NCI-H2227 treated with DMSO at 0.1 percent for 48 hours (cell line): ENCODE results near the gene RNF223.

Experiments
- DNase-seq: peaks from one replicate; lab custom pipeline; 2025; lab: John Stamatoyannopoulos, UW

RNF223 gene

DNA sequence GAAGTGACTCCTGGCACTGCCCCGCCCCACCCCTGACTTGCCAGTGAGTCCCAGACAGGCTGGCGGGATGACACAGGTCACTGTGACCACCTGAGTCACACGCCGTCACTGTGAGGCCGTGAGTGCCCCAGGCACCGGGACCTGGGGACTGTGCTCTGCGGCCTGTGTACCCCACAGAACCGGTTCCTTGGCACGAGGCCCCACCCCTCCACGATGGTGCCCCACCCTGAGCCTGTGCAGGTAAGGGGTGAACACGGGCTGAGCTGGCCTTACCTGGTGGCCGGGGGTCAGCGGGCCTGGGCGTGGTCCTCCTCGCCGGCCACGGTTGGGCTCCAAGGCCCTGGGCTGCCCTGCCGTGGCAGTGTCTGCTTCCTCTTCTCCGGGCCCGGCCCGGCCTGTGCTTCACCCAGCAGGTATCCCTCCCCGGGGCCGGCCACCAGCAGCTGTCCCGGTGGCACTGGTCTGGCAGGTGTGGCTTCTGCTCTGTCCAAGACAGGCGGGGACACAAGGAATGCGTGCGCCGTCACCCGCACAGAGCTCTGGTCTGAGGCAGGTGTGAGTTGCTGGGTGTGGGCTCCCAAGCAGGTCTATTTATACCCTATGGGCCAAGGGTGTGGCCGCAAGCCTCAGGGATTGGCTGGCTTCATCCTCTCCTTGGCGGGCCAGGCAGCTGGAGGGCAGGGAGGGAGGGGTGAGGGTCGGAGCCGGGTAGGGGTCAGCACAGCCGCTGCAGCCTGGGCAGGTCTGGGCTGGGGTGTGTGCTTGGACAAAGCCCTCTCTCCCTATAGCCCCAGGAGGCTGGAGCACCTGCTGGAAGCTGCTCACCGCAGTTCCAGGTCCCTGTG is at the start of gene RNF223:
TSS of gene RNF223 (minus strand) at position 564 of the 845 bp plus-strand sequence. CDS start 1,740 bp downstream, outside the sequence.
- no peak for DNase-seq

DNA sequence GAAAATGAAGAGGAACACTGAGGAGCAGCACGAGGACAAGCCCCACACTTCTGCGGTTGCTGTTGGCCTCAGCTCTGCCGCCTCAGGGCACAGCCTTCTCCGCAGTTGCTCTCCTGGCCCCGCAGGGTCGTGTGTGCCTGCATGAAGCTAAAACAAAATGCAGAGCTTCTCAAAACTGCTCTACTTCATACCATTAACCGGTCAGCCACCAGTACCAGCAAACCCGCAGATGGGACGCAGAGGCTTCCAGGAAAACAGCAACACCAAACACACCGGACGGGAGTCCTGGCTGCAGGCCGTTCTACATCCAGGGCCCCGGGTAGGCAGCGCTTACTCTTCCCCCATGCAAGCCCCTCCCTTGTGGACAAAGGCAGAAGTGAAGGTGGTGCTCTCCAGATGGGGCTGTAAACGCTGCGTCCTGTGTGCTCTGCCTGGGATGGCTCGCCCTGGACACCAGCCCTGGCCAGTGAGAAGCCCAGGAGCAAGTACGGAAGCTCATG is 48.9 kb upstream of the RNF223 start:
- no peak for DNase-seq

DNA sequence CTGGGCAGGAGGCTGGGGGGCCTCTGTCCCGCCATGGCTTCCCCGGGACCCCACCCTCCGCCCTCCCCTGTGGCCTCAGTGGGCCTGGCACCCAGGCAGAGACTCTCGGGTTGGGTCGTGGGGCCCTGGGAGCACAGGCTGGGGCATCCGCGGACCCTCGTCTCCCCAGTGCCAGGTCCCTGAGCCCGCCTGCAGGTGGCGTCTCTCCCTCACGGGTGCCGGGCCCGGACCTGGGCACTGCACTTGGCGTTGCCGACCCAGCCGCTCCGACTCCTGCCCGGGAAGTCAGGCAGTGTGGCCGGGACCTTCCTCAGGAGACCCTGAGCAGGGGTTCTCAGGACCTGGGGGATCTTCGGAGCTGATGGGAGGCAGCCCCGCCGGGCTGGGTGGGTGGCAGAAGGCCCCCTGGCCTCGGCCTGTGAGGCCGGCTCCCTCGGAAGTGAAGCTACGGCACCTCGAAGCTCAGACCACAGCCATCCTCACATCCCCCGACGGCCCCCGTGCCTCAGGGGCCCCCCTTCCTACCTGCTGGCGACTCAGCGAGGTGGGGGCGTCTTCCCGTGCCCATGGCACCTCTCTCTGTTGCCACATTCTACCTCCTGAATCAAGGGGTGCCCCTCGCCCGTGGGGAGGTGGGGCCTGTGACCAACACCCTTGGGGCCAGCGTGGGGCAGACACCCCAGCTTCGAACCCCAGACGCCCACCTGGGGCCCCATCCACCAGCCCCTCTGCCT is 48.1 kb upstream of the RNF223 start:
- no peak for DNase-seq

GRCh38 chr1:1121611-1122077 is 47.5 kb upstream of the RNF223 start:
- no peak for DNase-seq

GRCh38 chr1:1120866-1121591 is 46.9 kb upstream of the RNF223 start:
- DNase-seq: no peak

DNA sequence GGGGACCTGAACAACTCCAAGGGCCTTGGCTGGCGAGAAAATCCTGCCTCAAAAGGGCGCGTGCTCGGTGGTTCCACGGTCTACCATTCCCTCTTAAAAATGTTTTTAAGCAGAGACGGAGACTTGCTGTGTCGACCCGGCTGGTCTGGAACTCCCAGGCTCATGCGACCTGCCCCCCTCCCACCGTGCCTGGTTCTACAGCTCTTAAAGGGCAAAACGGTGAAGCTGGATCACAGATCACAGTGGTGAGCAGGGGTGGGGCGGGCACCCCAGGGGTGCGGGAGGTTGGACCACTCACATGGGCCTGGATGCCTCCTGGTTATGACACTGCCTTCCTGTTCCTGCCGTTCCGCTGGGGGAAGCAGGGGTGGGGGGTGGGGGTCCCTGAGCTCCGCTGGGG is 46.0 kb upstream of the RNF223 start:
- no peak for DNase-seq

GRCh38 chr1:1119272-1119890 is 45.3 kb upstream of the RNF223 start:
- DNase-seq: no peak

GRCh38 chr1:1118876-1119220 is 44.7 kb upstream of the RNF223 start:
- DNase-seq: no peak

- DNase-seq: no peak
Observed at GRCh38 chr1:1118011-1118875, 44.1 kb upstream of the RNF223 start.

- DNase-seq: no peak
Observed at GRCh38 chr1:1117469-1117831, 43.3 kb upstream of the RNF223 start.

DNA sequence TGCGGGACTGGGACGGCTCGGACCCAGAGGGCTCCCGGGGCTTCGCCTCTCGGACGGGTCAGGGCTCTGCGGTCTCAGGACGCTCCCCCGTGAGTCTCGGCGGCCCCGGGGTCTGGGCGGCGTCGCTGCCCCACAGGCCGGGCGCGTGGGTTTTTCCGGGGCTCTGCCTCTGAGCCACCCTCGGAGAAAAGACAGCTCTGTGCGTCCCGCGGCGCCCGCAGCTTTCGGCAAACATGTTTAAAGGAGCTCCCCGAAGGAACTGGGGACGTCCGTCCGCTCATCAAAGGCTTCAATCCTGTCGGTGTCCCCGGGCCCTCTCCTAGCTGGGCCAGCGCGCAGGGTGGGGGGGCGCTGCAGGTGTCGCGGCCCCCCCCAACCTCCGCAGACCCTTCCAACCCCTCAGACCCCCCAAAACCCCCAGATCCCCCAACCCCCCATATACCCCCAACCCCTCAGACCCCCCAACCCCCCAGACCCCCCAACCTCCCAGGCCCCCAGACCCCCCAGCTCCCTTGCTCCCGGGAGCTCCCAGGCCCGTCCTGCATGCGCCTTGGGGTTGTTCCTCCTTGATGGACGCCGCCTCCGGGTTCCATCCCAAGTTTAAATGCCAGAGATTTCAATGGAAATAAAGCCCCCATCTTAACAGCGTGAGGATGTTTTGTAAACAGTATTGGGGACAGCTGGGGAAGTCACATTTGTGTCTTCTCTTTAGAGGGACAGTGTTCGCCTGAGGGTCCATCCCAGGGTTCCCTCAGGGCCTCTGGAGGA is 42.8 kb upstream of the RNF223 start:
- no peak for DNase-seq

GRCh38 chr1:1115786-1116700 is 41.9 kb upstream of the RNF223 start, which contains the start of gene C1orf159:
Gene C1orf159 (minus strand): TSS chr1:1116089. CDS start chr1:1091543, 24,546 bp downstream.
- DNase-seq: peak; percentile 98

DNA sequence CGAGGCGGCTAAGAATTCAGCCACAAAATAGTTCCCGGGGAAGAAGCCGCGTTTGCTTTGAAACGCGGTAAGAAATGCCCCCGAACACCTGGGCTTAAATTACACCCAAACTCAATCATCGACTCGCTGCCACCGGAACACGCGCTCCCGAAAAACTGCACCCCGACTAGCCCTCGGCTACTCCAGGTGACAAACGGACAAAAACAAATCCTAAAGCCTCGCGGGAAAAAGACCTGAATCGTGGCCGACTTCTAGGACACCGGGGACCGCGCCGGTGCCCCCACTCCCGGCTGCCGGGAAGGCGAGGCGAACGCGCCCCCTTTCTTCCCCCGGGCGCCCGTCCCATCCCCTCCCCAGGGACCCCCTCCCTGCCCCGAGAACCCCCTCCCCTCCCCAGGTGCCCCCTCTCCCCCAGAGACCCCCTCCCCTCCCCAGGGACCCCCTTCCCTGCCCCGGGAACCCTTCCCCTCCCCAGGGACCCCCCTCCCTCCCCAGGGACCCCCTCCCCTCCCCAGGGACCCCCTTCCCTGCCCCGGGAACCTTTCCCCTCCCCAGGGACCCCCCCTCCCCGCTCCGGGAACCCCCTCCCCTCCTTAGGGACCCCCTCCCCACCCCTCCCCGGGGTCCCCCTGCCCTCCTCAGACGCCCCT is 41.2 kb upstream of the RNF223 start:
- no peak for DNase-seq

DNA sequence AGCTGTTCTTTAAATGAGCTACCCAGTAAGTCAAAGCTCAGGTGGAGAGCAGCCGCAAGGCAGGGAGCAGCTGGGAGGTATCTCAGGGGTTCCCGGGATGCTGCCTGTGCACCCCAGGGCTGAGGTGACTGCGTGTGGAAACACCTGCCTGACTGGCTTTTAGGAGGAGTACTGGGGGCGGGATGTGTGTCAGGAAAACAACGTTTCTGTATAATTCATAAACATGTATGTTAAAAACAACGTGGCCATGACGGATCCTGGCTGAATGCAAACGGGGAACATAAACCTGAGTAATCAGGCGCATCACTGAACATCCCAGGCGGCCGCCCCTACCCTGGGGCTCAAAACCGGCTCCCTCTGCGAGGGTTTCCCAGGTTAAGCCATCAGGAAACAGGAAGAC is 40.3 kb upstream of the RNF223 start:
- DNase-seq: no peak

DNA sequence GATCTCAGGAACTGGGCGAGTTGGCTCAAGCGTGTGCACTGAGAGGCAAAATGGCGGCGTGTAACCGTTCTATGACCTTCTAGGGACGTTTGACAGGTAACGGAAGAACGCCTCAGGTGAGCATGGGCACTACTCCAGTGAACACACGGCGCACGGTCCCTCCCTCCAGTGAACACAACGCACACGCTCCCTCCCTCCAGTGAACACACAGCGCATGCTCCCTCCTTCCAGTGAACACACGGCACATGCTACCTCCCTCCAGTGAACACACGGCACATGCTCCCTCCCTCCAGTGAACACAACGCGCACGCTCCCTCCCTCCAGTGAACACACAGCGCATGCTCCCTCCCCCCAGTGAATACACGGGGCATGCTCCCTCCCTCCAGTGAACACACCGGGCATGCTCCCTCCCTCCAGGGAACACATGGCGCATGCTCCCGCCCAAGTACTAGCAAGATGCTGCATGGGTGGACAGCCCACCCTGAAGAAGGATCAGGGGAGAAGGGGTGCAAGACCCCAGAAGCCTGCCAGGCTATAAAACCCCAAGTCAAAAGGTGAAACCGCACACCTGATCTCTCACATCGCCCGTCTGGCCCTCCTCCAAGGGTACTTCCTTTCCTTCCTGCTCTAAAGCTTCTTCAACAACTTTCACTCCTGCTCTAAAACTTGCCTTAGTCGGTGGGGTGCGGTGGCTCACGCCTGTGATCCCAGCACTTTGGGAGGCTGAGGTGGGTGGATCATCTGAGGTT is 38.3 kb upstream of the RNF223 start:
- DNase-seq: no peak

- no peak for DNase-seq
Observed at GRCh38 chr1:1111516-1112236, 37.6 kb upstream of the RNF223 start.

DNA sequence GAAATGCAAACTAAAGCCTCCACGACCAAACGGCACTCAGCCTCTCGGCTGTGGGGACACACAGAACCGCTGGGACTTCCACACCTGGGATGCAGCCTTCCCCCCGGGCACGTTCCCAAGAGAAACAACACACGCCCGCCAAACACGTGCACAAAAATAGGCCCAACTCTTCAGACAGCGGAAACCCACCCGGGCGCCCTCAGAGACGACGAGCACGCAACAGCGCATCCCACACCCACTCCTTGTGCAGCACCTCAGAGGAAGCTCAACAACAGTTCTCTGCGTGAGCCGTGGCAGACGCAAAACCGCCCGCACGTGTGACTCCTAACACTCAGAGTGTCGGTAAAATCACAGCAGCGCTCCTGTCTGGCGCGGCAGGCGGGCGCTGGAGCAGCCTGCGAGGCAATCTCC is 36.5 kb upstream of the RNF223 start:
- no peak for DNase-seq
